ENCODE measurements around the gene PNPLA7.
"Not testable (repeated sequence)": the region's sequence is repeated elsewhere in the genome, so short reads cannot be mapped to it uniquely, and the experiment has no call there.

Gene PNPLA7

GRCh38 chr9:137511758-137512463, 38.3 kb downstream of the PNPLA7 start:
- DNase-seq = no peak

GRCh38 chr9:137511126-137511525, 39.1 kb downstream of the PNPLA7 start:
- DNase-seq = not testable (repeated sequence)

- no peak for DNase-seq
Measured at GRCh38 chr9:137509198-137509597, 41.0 kb downstream of the PNPLA7 start.

GRCh38 chr9:137506702-137507171, 43.5 kb downstream of the PNPLA7 start:
- DNase-seq = no peak

- DNase-seq = no peak
Measured at GRCh38 chr9:137506274-137506673, 43.9 kb downstream of the PNPLA7 start.

GRCh38 chr9:137505421-137506140, 44.6 kb downstream of the PNPLA7 start:
- DNase-seq = no peak

GRCh38 chr9:137504432-137504777, 45.8 kb downstream of the PNPLA7 start:
- no peak for DNase-seq

GRCh38 chr9:137502008-137502911, 47.9 kb downstream of the PNPLA7 start:
- DNase-seq = no peak

- no peak for DNase-seq
Measured at GRCh38 chr9:137501457-137501856, 48.7 kb downstream of the PNPLA7 start.

GRCh38 chr9:137500666-137501397, 49.4 kb downstream of the PNPLA7 start:
- DNase-seq = no peak

- no peak for DNase-seq
Measured at GRCh38 chr9:137499858-137500661, 50.1 kb downstream of the PNPLA7 start.

GRCh38 chr9:137499416-137499815, 50.8 kb downstream of the PNPLA7 start:
- DNase-seq = no peak

GRCh38 chr9:137498720-137499150, 51.5 kb downstream of the PNPLA7 start:
- no peak for DNase-seq

- DNase-seq = no peak
Measured at GRCh38 chr9:137497921-137498719, 52.1 kb downstream of the PNPLA7 start.

GRCh38 chr9:137496601-137497375, 53.4 kb downstream of the PNPLA7 start:
- DNase-seq = no peak

GRCh38 chr9:137494550-137495351, 55.5 kb downstream of the PNPLA7 start:
- no peak for DNase-seq

GRCh38 chr9:137494104-137494544, 56.1 kb downstream of the PNPLA7 start:
- DNase-seq = no peak

- no peak for DNase-seq
Measured at GRCh38 chr9:137493364-137494103, 56.7 kb downstream of the PNPLA7 start.
